ENCODE data around the gene LANCL2.

DNA sequence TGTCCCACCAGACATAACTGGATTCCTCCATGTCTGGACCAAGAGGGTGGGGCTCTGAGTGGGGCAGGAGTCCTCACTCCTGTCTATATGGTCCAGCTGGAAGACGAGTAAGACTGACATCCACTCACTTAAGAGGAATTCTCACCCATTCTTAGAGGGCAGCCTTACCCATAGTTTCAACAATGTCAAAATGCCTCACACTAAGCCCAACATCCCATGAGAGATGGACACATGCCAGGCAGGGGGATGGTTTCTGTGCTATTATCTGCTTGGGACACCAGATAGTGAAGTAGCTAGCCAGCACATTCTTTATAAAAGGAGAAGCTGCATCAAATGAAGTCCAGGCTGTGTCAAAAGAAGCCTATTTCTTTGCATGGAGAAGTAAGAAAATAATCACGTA, 4.7 kb upstream of the LANCL2 start:
- TF ChIP-seq, protein P1, sequence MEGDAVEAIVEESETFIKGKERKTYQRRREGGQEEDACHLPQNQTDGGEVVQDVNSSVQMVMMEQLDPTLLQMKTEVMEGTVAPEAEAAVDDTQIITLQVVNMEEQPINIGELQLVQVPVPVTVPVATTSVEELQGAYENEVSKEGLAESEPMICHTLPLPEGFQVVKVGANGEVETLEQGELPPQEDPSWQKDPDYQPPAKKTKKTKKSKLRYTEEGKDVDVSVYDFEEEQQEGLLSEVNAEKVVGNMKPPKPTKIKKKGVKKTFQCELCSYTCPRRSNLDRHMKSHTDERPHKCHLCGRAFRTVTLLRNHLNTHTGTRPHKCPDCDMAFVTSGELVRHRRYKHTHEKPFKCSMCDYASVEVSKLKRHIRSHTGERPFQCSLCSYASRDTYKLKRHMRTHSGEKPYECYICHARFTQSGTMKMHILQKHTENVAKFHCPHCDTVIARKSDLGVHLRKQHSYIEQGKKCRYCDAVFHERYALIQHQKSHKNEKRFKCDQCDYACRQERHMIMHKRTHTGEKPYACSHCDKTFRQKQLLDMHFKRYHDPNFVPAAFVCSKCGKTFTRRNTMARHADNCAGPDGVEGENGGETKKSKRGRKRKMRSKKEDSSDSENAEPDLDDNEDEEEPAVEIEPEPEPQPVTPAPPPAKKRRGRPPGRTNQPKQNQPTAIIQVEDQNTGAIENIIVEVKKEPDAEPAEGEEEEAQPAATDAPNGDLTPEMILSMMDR (conservative IDR thresholded peaks at IDR 0.05; ENCODE audit: low read depth, low read length), result no peak
- TF ChIP-seq POLR2A (IDR thresholded peaks at IDR 0.05; ENCODE audit: low read depth, low read length) (no peak), RFX5 (IDR thresholded peaks at IDR 0.05; ENCODE audit: low read depth, low read length) (no peak), RCOR1 (IDR thresholded peaks at IDR 0.05; ENCODE audit: insufficient replicate concordance, low read length) (no peak), RAD21 (IDR thresholded peaks at IDR 0.05; ENCODE audit: low read length) (no peak), FOS (IDR thresholded peaks at IDR 0.05; ENCODE audit: low read depth, low read length) (no peak), SMC3 (IDR thresholded peaks at IDR 0.05; ENCODE audit: low read depth, low read length) (no peak), MAZ (IDR thresholded peaks at IDR 0.05; ENCODE audit: borderline replicate concordance, low read depth, low read length) (no peak), NFE2L2 (IDR thresholded peaks at IDR 0.05; ENCODE audit: low read depth, low read length) (no peak), CEBPB (IDR thresholded peaks at IDR 0.05; ENCODE audit: low read depth, low read length) (no peak), MXI1 (IDR thresholded peaks at IDR 0.05; ENCODE audit: borderline replicate concordance, low read depth, low read length) (no peak)
- TF ChIP-seq, protein P2, sequence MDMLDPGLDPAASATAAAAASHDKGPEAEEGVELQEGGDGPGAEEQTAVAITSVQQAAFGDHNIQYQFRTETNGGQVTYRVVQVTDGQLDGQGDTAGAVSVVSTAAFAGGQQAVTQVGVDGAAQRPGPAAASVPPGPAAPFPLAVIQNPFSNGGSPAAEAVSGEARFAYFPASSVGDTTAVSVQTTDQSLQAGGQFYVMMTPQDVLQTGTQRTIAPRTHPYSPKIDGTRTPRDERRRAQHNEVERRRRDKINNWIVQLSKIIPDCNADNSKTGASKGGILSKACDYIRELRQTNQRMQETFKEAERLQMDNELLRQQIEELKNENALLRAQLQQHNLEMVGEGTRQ (IDR thresholded peaks at IDR 0.05; ENCODE audit: low read depth, low read length), result no peak
- TF ChIP-seq, protein P3, sequence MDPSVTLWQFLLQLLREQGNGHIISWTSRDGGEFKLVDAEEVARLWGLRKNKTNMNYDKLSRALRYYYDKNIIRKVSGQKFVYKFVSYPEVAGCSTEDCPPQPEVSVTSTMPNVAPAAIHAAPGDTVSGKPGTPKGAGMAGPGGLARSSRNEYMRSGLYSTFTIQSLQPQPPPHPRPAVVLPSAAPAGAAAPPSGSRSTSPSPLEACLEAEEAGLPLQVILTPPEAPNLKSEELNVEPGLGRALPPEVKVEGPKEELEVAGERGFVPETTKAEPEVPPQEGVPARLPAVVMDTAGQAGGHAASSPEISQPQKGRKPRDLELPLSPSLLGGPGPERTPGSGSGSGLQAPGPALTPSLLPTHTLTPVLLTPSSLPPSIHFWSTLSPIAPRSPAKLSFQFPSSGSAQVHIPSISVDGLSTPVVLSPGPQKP (IDR thresholded peaks at IDR 0.05; ENCODE audit: borderline replicate concordance, low read depth, low read length), result no peak

All from IMR-90 (cell line).